HG03175 (cell line): Measurements from ENCODE around the gene NIPSNAP3A.

ENCODE experiments used
- ATAC-seq: cut with Tn5 transposase; IDR thresholded peaks from one replicate; pipeline ENCODE4 v1.9.1; 2021; ENCODE audit warnings: mild to moderate bottlenecking, moderate library complexity; ENCODE audit not compliant: unreplicated experiment

Gene NIPSNAP3A

GRCh38 chr9:104774132-104774531 is 26.6 kb downstream of the NIPSNAP3A start:
- ATAC-seq: no peak

GRCh38 chr9:104774831-104775573 is 27.5 kb downstream of the NIPSNAP3A start:
- ATAC-seq: peak; percentile 93

- peak; percentile 70 for ATAC-seq
Observed at GRCh38 chr9:104775574-104775936, 28.1 kb downstream of the NIPSNAP3A start.

GRCh38 chr9:104775976-104776375 is 28.5 kb downstream of the NIPSNAP3A start:
- ATAC-seq: no peak

- ATAC-seq: no peak
Observed at GRCh38 chr9:104776797-104777196, 29.3 kb downstream of the NIPSNAP3A start.

GRCh38 chr9:104778802-104779201 is 31.3 kb downstream of the NIPSNAP3A start:
- ATAC-seq: no peak

GRCh38 chr9:104779334-104779733 is 31.9 kb downstream of the NIPSNAP3A start:
- ATAC-seq: no peak

- no peak for ATAC-seq
Observed at GRCh38 chr9:104779946-104780535, 32.6 kb downstream of the NIPSNAP3A start.

- ATAC-seq: peak; percentile 47
Observed at GRCh38 chr9:104780796-104781395, 33.4 kb downstream of the NIPSNAP3A start.

- ATAC-seq: no peak
Observed at GRCh38 chr9:104783588-104783987, 36.1 kb downstream of the NIPSNAP3A start.

GRCh38 chr9:104784098-104784497 is 36.6 kb downstream of the NIPSNAP3A start:
- peak; percentile 87 for ATAC-seq

- no peak for ATAC-seq
Observed at GRCh38 chr9:104786293-104786692, 38.8 kb downstream of the NIPSNAP3A start.

GRCh38 chr9:104787306-104788015 is 40.0 kb downstream of the NIPSNAP3A start:
- no peak for ATAC-seq

- no peak for ATAC-seq
Observed at GRCh38 chr9:104788251-104788650, 40.8 kb downstream of the NIPSNAP3A start.

GRCh38 chr9:104794070-104794469 is 46.6 kb downstream of the NIPSNAP3A start:
- no peak for ATAC-seq

- ATAC-seq: no peak
Observed at GRCh38 chr9:104795082-104795481, 47.6 kb downstream of the NIPSNAP3A start.

GRCh38 chr9:104795857-104796256 is 48.4 kb downstream of the NIPSNAP3A start:
- ATAC-seq: no peak

- no peak for ATAC-seq
Observed at GRCh38 chr9:104798209-104798995, 50.9 kb downstream of the NIPSNAP3A start.

GRCh38 chr9:104800068-104800785 is 52.7 kb downstream of the NIPSNAP3A start:
- no peak for ATAC-seq

- ATAC-seq: no peak
Observed at GRCh38 chr9:104802110-104802509, 54.6 kb downstream of the NIPSNAP3A start.
